T-helper 1 cell (primary cell): ENCODE data around the gene STK17B.

Experiments
- DNase-seq, 5 donors: peaks; one replicate each; pipeline ENCODE4 v3.0.0-alpha.2; 2012 to 2020

STK17B gene

GRCh38 chr2:196183528-196184231 lies 12.3 kb upstream of the STK17B start:
- peak in 1 of 5 donors; percentile 83 for DNase-seq

- peak in 1 of 5 donors; percentile 47 for DNase-seq
Measured at GRCh38 chr2:196183172-196183473, 11.7 kb upstream of the STK17B start.

- peak in 1 of 5 donors; percentile 68 for DNase-seq
Measured at GRCh38 chr2:196182439-196183171, 11.2 kb upstream of the STK17B start.

GRCh38 chr2:196181484-196181883 lies 10.1 kb upstream of the STK17B start:
- DNase-seq, result peak in 1 of 5 donors; percentile 34

- DNase-seq, result peak in 1 of 5 donors; percentile 32
Measured at GRCh38 chr2:196177124-196177523, 5.7 kb upstream of the STK17B start.

GRCh38 chr2:196176142-196176738 lies 4.9 kb upstream of the STK17B start:
- DNase-seq, result peak; percentile 72 to 94 (median 83)

GRCh38 chr2:196174404-196174803 lies 3.0 kb upstream of the STK17B start:
- DNase-seq, result peak in 1 of 5 donors; percentile 22

- no peak for DNase-seq
Measured at GRCh38 chr2:196173505-196173904, 2.1 kb upstream of the STK17B start.

GRCh38 chr2:196172951-196173350 lies 1.6 kb upstream of the STK17B start:
- DNase-seq, result peak in 1 of 5 donors; percentile 19

- DNase-seq, result peak in 1 of 5 donors; percentile 40
Measured at GRCh38 chr2:196171946-196172345, 568 bp upstream of the STK17B start.

- peak in 3 of 5 donors; percentile 32 to 63 (median 42) for DNase-seq
Measured at GRCh38 chr2:196170606-196171247, 651 bp downstream of the STK17B start.

- DNase-seq, result peak in 4 of 5 donors; percentile 33 to 84 (median 48)
Measured at GRCh38 chr2:196170213-196170605, 1.2 kb downstream of the STK17B start.

GRCh38 chr2:196169516-196169915 lies 1.9 kb downstream of the STK17B start:
- DNase-seq, result no peak

GRCh38 chr2:196168181-196168580 lies 3.2 kb downstream of the STK17B start:
- DNase-seq, result no peak

GRCh38 chr2:196167666-196168065 lies 3.7 kb downstream of the STK17B start:
- DNase-seq, result no peak

GRCh38 chr2:196166876-196167275 lies 4.5 kb downstream of the STK17B start:
- DNase-seq, result peak in 1 of 5 donors; percentile 76

GRCh38 chr2:196165016-196165415 lies 6.4 kb downstream of the STK17B start:
- DNase-seq, result no peak

- peak in 1 of 5 donors; percentile 53 for DNase-seq
Measured at GRCh38 chr2:196163285-196163684, 8.1 kb downstream of the STK17B start.

- peak in 1 of 5 donors; percentile 70 for DNase-seq
Measured at GRCh38 chr2:196162586-196163175, 8.7 kb downstream of the STK17B start.

- no peak for DNase-seq
Measured at GRCh38 chr2:196160946-196161345, 10.4 kb downstream of the STK17B start.

- peak; percentile 30 to 89 (median 61) for DNase-seq
Measured at GRCh38 chr2:196160101-196160500, 11.3 kb downstream of the STK17B start.

GRCh38 chr2:196159221-196159892 lies 12.0 kb downstream of the STK17B start:
- DNase-seq, result no peak
